Measurements from ENCODE around the gene INF2.
"Not testable (repeated sequence)": the region's sequence is repeated elsewhere in the genome, so short reads cannot be mapped to it uniquely, and the experiment has no call there.

Gene INF2

GRCh38 chr14:104689109-104689880 lies at the start of gene INF2:
Gene INF2, plus strand, starts transcription at chr14:104689618. Its CDS starts 11,748 bp downstream, at chr14:104701366.
- peak; percentile 88 for DNase-seq (ENCODE audit: low spot score)

- DNase-seq (ENCODE audit: low spot score), result peak; percentile 81
These were observed 49.4 kb upstream of the INF2 start for GRCh38 chr14:104639885-104640548.

GRCh38 chr14:104640681-104641080 lies 48.7 kb upstream of the INF2 start:
- DNase-seq (ENCODE audit: low spot score), result no peak

- DNase-seq (ENCODE audit: low spot score), result no peak
These were observed 47.5 kb upstream of the INF2 start for GRCh38 chr14:104641753-104642539.

- DNase-seq (ENCODE audit: low spot score), result no peak
These were observed 46.9 kb upstream of the INF2 start for GRCh38 chr14:104642540-104642868.

- no peak for DNase-seq (ENCODE audit: low spot score)
These were observed 46.1 kb upstream of the INF2 start for GRCh38 chr14:104643306-104643705.

- DNase-seq (ENCODE audit: low spot score), result no peak
These were observed 45.3 kb upstream of the INF2 start for GRCh38 chr14:104644091-104644635.

- DNase-seq (ENCODE audit: low spot score), result no peak
These were observed 44.6 kb upstream of the INF2 start for GRCh38 chr14:104644656-104645378.

- no peak for DNase-seq (ENCODE audit: low spot score)
These were observed 41.9 kb upstream of the INF2 start for GRCh38 chr14:104647467-104648043.

- DNase-seq (ENCODE audit: low spot score), result no peak
These were observed 39.1 kb upstream of the INF2 start for GRCh38 chr14:104650057-104650980.

GRCh38 chr14:104650981-104651875 lies 38.2 kb upstream of the INF2 start:
- no peak for DNase-seq (ENCODE audit: low spot score)

GRCh38 chr14:104651876-104652260 lies 37.5 kb upstream of the INF2 start:
- no peak for DNase-seq (ENCODE audit: low spot score)

- DNase-seq (ENCODE audit: low spot score), result no peak
These were observed 37.0 kb upstream of the INF2 start for GRCh38 chr14:104652386-104652785.

- not testable (repeated sequence) for DNase-seq (ENCODE audit: low spot score)
These were observed 36.1 kb upstream of the INF2 start for GRCh38 chr14:104653130-104653920.

GRCh38 chr14:104654119-104654518 lies 35.3 kb upstream of the INF2 start:
- DNase-seq (ENCODE audit: low spot score), result no peak

GRCh38 chr14:104655128-104655848 lies 34.1 kb upstream of the INF2 start:
- DNase-seq (ENCODE audit: low spot score), result no peak

- DNase-seq (ENCODE audit: low spot score), result no peak
These were observed 33.3 kb upstream of the INF2 start for GRCh38 chr14:104656014-104656714.

Measured in SW480 (cell line).